ENCODE data around the gene ACSF3.
"Not testable (repeated sequence)": the region's sequence is repeated elsewhere in the genome, so short reads cannot be mapped to it uniquely, and the experiment has no call there.

ACSF3 gene

GRCh38 chr16:89056592-89056991 is 37.1 kb upstream of the ACSF3 start:
- DNase-seq: no peak

- DNase-seq: no peak
Observed at GRCh38 chr16:89057738-89058137, 35.9 kb upstream of the ACSF3 start.

GRCh38 chr16:89058812-89059211 is 34.8 kb upstream of the ACSF3 start:
- no peak for DNase-seq

- DNase-seq: no peak
Observed at GRCh38 chr16:89060207-89060794, 33.4 kb upstream of the ACSF3 start.

GRCh38 chr16:89061086-89061485 is 32.6 kb upstream of the ACSF3 start:
- no peak for DNase-seq

- no peak for DNase-seq
Observed at GRCh38 chr16:89061590-89062380, 31.9 kb upstream of the ACSF3 start.

GRCh38 chr16:89062389-89063345 is 31.0 kb upstream of the ACSF3 start:
- DNase-seq: no peak

GRCh38 chr16:89063768-89064320 is 29.8 kb upstream of the ACSF3 start:
- no peak for DNase-seq

GRCh38 chr16:89064606-89065457 is 28.8 kb upstream of the ACSF3 start:
- DNase-seq: no peak

GRCh38 chr16:89065458-89065822 is 28.2 kb upstream of the ACSF3 start:
- no peak for DNase-seq

- DNase-seq: no peak
Observed at GRCh38 chr16:89066721-89067120, 26.9 kb upstream of the ACSF3 start.

GRCh38 chr16:89067677-89068443 is 25.8 kb upstream of the ACSF3 start:
- DNase-seq: no peak

- DNase-seq: not testable (repeated sequence)
Observed at GRCh38 chr16:89068814-89069616, 24.6 kb upstream of the ACSF3 start.

- DNase-seq: no peak
Observed at GRCh38 chr16:89069920-89070319, 23.7 kb upstream of the ACSF3 start.

GRCh38 chr16:89070590-89070989 is 23.1 kb upstream of the ACSF3 start:
- no peak for DNase-seq

GRCh38 chr16:89071686-89072547 is 21.7 kb upstream of the ACSF3 start:
- DNase-seq: no peak

GRCh38 chr16:89072548-89073130 is 21.0 kb upstream of the ACSF3 start:
- no peak for DNase-seq

GRCh38 chr16:89073346-89074071 is 20.1 kb upstream of the ACSF3 start:
- DNase-seq: no peak

Measured in stimulated activated CD4-positive, alpha-beta T cell treated with anti-CD3 and anti-CD28 coated beads, Interleukin-2, amount 100 ng/mL, for 24 hours (primary cell).